Measurements from ENCODE around the gene FOXD4L3. TPM values are rescaled to one million over a fixed set of nuclear protein-coding genes. Genes with fewer than 3 reads are reported as not detected.
"Not testable (repeated sequence)": the region's sequence is repeated elsewhere in the genome, so short reads cannot be mapped to it uniquely, and the experiment has no call there.

The FOXD4L3 gene
- total RNA-seq, 1 donor from 2014 or later = not detected

- H3K4me1 Mint-ChIP-seq; H3K9me3 Mint-ChIP-seq; DNase-seq; H3K27ac Mint-ChIP-seq; H3K36me3 Mint-ChIP-seq (ENCODE audit: low read depth); H3K27me3 Mint-ChIP-seq; H3K4me3 Mint-ChIP-seq; intact Hi-C loops (cut with micrococcal nuclease): not testable (repeated sequence)
Observed at GRCh38 chr9:68332122-68332521, 29.5 kb downstream of the FOXD4L3 start.

- DNase-seq; H3K36me3 Mint-ChIP-seq (ENCODE audit: low read depth); H3K9me3 Mint-ChIP-seq; intact Hi-C loops (cut with micrococcal nuclease); H3K4me3 Mint-ChIP-seq; H3K27ac Mint-ChIP-seq; H3K4me1 Mint-ChIP-seq; H3K27me3 Mint-ChIP-seq: not testable (repeated sequence)
Observed at GRCh38 chr9:68335935-68336334, 33.3 kb downstream of the FOXD4L3 start.

- DNase-seq; H3K4me1 Mint-ChIP-seq; intact Hi-C loops (cut with micrococcal nuclease); H3K27me3 Mint-ChIP-seq; H3K36me3 Mint-ChIP-seq (ENCODE audit: low read depth); H3K9me3 Mint-ChIP-seq; H3K27ac Mint-ChIP-seq; H3K4me3 Mint-ChIP-seq: not testable (repeated sequence)
Observed at GRCh38 chr9:68336639-68337339, 34.1 kb downstream of the FOXD4L3 start.

GRCh38 chr9:68338000-68338399 lies 35.3 kb downstream of the FOXD4L3 start:
- H3K9me3 Mint-ChIP-seq; H3K27me3 Mint-ChIP-seq; H3K27ac Mint-ChIP-seq; DNase-seq; H3K36me3 Mint-ChIP-seq (ENCODE audit: low read depth); intact Hi-C loops (cut with micrococcal nuclease); H3K4me1 Mint-ChIP-seq; H3K4me3 Mint-ChIP-seq: not testable (repeated sequence)

GRCh38 chr9:68342265-68343025 lies 39.8 kb downstream of the FOXD4L3 start:
- peaks cover 15% of the 10 kb centered on the region for H3K27me3 Mint-ChIP-seq
- intact Hi-C loops (cut with micrococcal nuclease); H3K4me3 Mint-ChIP-seq; H3K27ac Mint-ChIP-seq; H3K36me3 Mint-ChIP-seq (ENCODE audit: low read depth); H3K9me3 Mint-ChIP-seq; H3K4me1 Mint-ChIP-seq; DNase-seq: not testable (repeated sequence)

- H3K4me1 Mint-ChIP-seq; H3K27ac Mint-ChIP-seq; H3K4me3 Mint-ChIP-seq; H3K9me3 Mint-ChIP-seq; H3K36me3 Mint-ChIP-seq (ENCODE audit: low read depth); intact Hi-C loops (cut with micrococcal nuclease); DNase-seq: not testable (repeated sequence)
- H3K27me3 Mint-ChIP-seq = peaks cover 15% of the 10 kb centered on the region
Observed at GRCh38 chr9:68343242-68343641, 40.6 kb downstream of the FOXD4L3 start.

GRCh38 chr9:68343992-68344391 lies 41.3 kb downstream of the FOXD4L3 start:
- H3K36me3 Mint-ChIP-seq (ENCODE audit: low read depth); H3K27ac Mint-ChIP-seq; H3K4me3 Mint-ChIP-seq; intact Hi-C loops (cut with micrococcal nuclease); H3K4me1 Mint-ChIP-seq; H3K9me3 Mint-ChIP-seq; DNase-seq: not testable (repeated sequence)
- H3K27me3 Mint-ChIP-seq = peaks cover 17% of the 10 kb centered on the region

- H3K9me3 Mint-ChIP-seq; intact Hi-C loops (cut with micrococcal nuclease); DNase-seq: not testable (repeated sequence)
Observed at GRCh38 chr9:68351689-68352088, 49.0 kb downstream of the FOXD4L3 start.

More at GRCh38 chr9:68351689-68352088, 49.0 kb downstream of the FOXD4L3 start:
- peaks cover 23% of the 10 kb centered on the region for H3K27me3 Mint-ChIP-seq
- not testable (repeated sequence) for H3K27ac Mint-ChIP-seq; H3K4me1 Mint-ChIP-seq; H3K4me3 Mint-ChIP-seq; H3K36me3 Mint-ChIP-seq (ENCODE audit: low read depth)

Other genes starting within 250 kb of the FOXD4L3 start
- gene ZNG1C, start 60.9 kb upstream of the FOXD4L3 start, total RNA-seq = 35.6 and 36.2 TPM in 2 replicates
- not detected in 2 replicates for gene PGM5, start 53.7 kb downstream of the FOXD4L3 start, total RNA-seq
- not detected in 2 replicates for gene TMEM252, start 238.0 kb downstream of the FOXD4L3 start, total RNA-seq

Data from activated CD4-positive, alpha-beta T cell treated with anti-CD3 and anti-CD28 coated beads, Interleukin-2, amount 10 ng/mL, durations not matched to agents 24 days and 14 days (primary cell).